ENCODE results near the gene OCRL.

GRCh38 chrX:129512409-129512808 lies 27.6 kb upstream of the OCRL start:
- TF ChIP-seq GATA3 (IDR thresholded peaks at IDR 0.05; ENCODE audit: low read depth, low read length) (no peak), GATA2 (IDR thresholded peaks at IDR 0.05; ENCODE audit: low read depth, low read length) (no peak)
